ENCODE measurements around the gene PLXDC2.
"Not testable (repeated sequence)": the region's sequence is repeated elsewhere in the genome, so short reads cannot be mapped to it uniquely, and the experiment has no call there.

Gene PLXDC2

GRCh38 chr10:19816411-19817230 is at the start of gene PLXDC2:
Gene PLXDC2, plus strand, starts transcription at chr10:19816432.
- peak; percentile 34 for ATAC-seq
- peak; percentile 9 for DNase-seq

DNA sequence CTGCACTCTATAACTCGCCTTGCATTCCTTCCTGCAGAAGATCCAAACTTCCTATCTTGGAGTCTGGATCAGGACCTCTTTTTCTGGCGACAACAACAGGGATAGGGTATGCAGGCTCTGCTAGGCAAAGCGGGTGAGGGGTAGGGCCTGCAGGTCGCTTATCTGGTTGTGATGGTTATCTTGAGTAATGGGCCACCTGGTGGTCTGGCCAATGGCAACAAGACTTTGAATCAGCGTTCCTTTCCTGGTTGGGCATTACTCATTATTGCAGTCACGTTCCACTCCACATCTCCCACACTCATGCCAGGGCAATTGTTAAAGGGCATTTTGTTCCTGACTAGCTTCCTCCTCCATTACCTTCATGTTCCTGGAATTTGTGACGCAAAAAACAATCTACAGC is 48.4 kb upstream of the PLXDC2 start:
- no peak for DNase-seq

DNA sequence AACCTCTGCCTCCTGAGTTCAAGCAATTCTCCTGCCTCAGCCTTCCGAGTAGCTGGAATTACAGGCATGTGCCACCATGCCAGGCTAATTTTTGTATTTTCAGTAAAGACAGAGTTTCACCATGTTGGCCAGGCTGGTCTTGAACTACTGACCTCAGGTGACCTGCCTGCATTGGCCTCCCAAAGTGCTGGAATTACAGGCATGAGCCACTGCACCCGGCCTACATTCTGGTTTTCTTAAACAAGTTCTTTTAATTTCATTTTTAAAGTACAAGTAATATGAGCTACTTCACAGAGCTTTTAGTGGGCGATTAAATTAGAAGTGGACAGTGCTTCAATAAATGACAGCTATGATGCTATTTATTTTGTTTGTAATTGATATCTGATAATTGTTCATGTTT is 46.4 kb upstream of the PLXDC2 start:
- not testable (repeated sequence) for ATAC-seq, DNase-seq

More for the DNA sequence above, 48.4 kb upstream of the PLXDC2 start:
- ATAC-seq = no peak

GRCh38 chr10:19772972-19773371 is 43.3 kb upstream of the PLXDC2 start:
- DNase-seq (no peak), ATAC-seq (no peak)

DNA sequence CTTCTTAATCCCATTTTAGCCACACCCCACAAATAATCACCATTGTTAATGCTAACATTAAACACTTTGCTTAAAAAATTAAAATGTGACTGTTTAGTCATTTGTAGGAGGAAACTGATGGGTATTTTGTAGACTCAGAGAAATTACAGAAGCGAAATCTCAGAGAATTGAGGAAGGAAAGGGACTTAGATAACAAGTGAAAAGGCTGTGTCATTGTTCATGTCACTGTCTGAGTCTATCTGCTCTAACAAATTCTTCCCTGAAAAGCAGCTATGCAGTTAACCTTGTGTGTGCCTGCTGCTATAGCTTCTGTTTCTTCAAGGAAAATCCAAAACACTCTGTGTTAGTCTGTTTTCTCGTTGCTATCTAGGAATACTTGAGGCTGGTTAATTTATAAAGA is 40.9 kb upstream of the PLXDC2 start:
- DNase-seq = no peak
- ATAC-seq = no peak

GRCh38 chr10:19777806-19778205 is 38.4 kb upstream of the PLXDC2 start:
- no peak for ATAC-seq
- DNase-seq = no peak

- ATAC-seq = no peak
- no peak for DNase-seq
These were observed 37.2 kb upstream of the PLXDC2 start for GRCh38 chr10:19778996-19779395.

DNA sequence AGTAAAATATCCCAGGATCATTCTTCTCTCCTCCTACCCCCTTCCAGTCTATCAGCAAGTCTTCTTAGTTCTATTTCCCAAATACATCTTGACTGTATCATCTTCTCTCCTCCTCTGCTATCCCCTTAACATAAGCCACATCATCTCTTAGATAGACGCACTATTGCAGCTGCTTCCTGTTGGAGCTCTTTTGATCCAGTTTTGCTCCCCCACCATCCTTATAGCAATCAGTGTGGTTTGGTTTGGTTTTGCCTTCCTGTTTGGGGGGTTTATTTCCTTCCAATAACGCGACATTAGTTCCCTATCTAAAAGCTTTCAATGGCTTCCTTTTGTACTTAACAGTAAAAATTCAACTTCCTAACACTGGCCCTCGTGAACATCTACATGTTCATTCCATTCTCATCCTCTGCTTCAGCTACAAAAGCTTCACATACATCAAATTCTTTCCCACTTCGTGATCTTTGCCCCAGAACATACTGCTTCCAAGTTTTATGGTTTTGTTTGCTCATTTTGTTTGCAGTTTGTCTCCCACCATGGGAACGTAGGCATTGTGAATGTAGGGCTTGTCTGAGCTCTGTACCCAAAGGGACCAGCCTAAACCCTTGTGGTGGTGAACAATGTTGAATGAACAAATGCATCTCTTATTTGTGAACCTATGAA is 33.7 kb upstream of the PLXDC2 start:
- DNase-seq (no peak), ATAC-seq (no peak)

DNA sequence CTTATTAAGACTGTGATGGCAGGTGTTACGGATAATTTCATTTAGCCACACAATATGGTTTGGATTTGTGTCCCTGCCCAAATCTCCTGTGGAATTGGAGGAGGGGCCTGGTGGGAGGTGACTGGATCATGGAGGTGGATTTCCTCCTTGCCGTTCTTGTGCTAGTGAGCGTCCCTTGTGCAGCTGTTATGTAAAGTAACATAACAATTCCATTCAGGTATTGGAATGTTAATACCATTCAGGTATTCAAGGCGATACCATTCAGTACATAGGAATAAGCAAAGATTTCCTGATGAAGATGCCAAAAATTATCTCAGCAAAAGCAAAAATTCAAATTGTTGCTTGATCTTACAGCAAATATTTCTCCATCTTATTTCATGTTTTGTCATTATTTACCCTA is 32.5 kb upstream of the PLXDC2 start:
- no peak for DNase-seq
- no peak for ATAC-seq

GRCh38 chr10:19785366-19785765 is 30.9 kb upstream of the PLXDC2 start:
- ATAC-seq (no peak), DNase-seq (no peak)

DNA sequence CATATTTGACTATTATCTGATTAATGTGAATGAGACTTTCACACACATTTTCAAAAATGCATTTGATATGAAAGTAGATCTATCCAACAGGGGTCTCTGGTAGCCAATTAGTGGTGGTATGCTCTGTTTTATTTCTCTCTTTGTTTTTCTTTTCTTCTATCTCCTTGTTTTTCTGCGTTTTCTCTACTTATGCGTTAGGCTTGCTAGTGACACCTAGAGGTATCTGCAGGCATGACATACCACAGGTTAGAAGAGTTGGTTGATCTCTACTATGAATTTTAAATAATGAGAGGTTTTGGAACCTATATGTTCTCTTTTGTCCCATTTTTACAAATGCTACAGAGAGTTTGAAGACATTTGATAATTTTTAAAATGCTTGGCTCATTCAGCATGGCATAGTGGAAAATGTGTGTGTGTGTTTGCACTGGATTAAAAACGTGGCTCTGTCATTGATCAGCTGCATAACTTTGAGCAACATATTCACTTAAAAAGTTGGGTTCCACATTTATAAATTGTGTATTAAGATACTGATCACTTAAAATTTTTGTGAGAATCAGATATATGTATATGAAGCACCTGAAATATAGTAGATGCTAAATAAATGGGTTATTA is 28.1 kb upstream of the PLXDC2 start:
- DNase-seq = peak; percentile 20
- no peak for ATAC-seq

- ATAC-seq (no peak), DNase-seq (no peak)
These were observed 27.3 kb upstream of the PLXDC2 start for GRCh38 chr10:19788902-19789301.

GRCh38 chr10:19789607-19790006 is 26.6 kb upstream of the PLXDC2 start:
- no peak for DNase-seq
- ATAC-seq = no peak

DNA sequence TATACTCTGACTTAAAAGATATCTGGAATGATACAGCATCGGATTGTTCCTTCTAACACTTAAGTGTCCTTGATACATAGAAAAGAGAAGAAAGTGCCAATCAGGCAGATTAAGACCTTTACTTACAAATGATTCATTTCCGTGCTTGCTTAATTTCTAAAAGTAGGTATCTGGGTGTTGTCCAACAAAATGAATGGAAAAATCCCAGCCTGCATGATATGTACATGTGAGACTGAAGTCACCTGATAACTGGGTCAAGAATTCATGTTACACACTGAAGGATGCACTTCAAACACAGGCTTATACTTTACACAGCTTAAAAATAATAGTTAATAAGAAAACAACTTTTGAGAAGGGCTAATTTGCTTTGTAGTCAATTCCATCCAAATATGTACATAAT is 25.2 kb upstream of the PLXDC2 start:
- ATAC-seq (no peak), DNase-seq (no peak)

GRCh38 chr10:19795684-19796083 is 20.5 kb upstream of the PLXDC2 start:
- no peak for DNase-seq
- ATAC-seq = no peak

- ATAC-seq (no peak), DNase-seq (no peak)
These were observed 16.1 kb upstream of the PLXDC2 start for GRCh38 chr10:19800161-19800560.

- DNase-seq (no peak), ATAC-seq (no peak)
These were observed 14.9 kb upstream of the PLXDC2 start for GRCh38 chr10:19801369-19801768.

- ATAC-seq (no peak), DNase-seq (no peak)
These were observed 12.6 kb upstream of the PLXDC2 start for GRCh38 chr10:19803676-19804075.

GRCh38 chr10:19809481-19809880 is 6.8 kb upstream of the PLXDC2 start:
- ATAC-seq (no peak), DNase-seq (no peak)

DNA sequence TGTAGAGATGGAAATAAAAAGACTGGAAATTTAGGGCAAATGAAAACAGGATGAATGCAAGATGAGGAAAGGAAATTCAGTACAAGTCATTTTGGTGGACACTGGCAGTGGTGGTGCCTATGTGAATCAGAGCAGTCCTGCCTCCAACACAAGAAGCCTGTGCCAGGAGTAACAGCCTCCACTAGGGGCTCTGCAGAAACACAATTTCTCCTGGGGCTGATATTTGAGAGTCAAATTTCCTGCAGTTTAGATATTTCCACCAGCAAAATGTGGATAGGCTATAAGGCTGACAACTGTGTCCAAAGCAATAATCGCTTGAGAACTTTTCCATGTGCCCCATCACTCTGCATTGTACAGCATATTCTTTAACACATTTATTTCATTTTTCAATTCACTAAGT is 4.7 kb upstream of the PLXDC2 start:
- ATAC-seq = no peak
- DNase-seq = no peak

DNA sequence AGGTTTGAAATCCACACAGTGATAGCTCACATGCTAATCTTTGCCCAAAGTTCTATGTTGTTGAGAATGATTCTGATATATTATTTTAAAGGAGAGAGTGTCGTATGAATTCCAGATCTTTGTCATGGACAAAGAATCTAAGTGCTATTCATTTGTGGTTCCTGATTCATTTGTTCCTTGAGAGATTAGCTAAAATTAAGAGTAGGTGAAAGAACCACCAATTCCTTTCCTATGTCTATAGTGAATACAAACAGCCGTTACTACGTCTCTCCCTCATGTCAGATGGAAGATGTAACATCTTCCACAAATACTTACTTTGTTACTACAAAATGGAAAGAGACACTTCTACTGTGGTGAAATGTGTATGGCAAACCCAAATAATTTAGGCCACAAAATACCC is 3.3 kb upstream of the PLXDC2 start:
- ATAC-seq (peak; percentile 16), DNase-seq (no peak)

DNA sequence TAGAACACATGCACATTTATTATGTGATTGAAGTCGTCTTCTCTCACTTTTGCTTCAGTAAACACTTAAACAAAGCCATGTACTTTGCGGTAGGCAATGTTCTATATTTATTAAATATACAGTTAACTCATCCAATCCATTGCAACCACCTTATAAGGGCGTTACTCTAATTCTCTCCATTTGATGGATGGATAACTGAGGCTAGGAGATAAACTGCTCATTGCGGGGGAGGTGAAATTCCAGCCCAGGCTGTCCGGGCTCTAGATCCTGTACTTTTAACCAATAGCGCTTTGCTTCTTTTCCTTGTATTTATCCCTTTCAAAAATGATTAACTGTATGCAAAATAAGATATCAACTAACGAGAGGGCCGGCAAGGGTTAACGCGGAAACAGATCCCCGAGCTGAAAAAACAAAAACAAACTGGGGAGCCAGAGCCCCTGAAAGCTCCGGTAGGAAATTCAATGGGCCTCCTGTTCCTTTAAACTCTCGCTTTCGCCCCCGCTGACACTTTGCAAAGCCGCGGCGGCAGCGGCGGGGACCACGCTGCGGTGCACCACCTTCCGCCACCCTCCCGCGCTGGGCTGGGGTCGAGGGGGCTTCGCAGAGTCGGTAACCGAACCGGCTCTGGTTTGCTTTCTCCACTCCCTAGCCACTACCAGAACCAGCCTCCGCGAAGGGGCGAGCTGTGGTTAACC is 1.0 kb upstream of the PLXDC2 start:
- no peak for ATAC-seq
- DNase-seq = peak; percentile 7
